HL-60 (cell line): ENCODE measurements around the gene CTIF.

Source experiments
- DNase-seq, 2 experiments: peaks; one replicate each; pipeline ENCODE4 v3.0.0-alpha.2; 2010 to 2020; ENCODE audit warnings: low read depth in 1 of 2, low spot score in 1 of 2
- H3K27ac ChIP-seq: fragments of 250-450 bp; sonication (Bioruptor Pico); replicated peaks from 2 replicates; pipeline ENCODE4 v1.5.1; 2020; ENCODE audit warnings: mild to moderate bottlenecking, moderate library complexity
- H3K27me3 ChIP-seq: fragments of 250-450 bp; sonication (Bioruptor Pico); 2 replicates; pipeline ENCODE4 v1.5.1; 2021; ENCODE audit warnings: mild to moderate bottlenecking, moderate library complexity; ENCODE audit not compliant: insufficient read depth, poor library complexity, severe bottlenecking
- H3K4me3 ChIP-seq: replicated peaks from 2 replicates; pipeline ENCODE4 v1.5.1; 2011; ENCODE audit warnings: mild to moderate bottlenecking, control low read depth, low read length; ENCODE audit not compliant: insufficient read depth
- CTCF ChIP-seq: IDR thresholded peaks from one replicate; pipeline ENCODE4 v1.5.1; 2011; ENCODE audit warnings: low read length, control low read depth, inconsistent platforms; ENCODE audit not compliant: insufficient read depth
- GABPA ChIP-seq: IDR thresholded peaks from 2 replicates; pipeline ENCODE4 v1.6.1; 2012; ENCODE audit warnings: low read depth
- POLR2AphosphoS5 ChIP-seq: IDR thresholded peaks from 2 replicates; pipeline ENCODE4 v1.6.1; 2012; ENCODE audit warnings: low read depth
- REST ChIP-seq: IDR thresholded peaks from 2 replicates; pipeline ENCODE4 v1.6.1; 2012; ENCODE audit warnings: low read depth; ENCODE audit not compliant: insufficient replicate concordance
- SPI1 ChIP-seq: IDR thresholded peaks from 2 replicates; pipeline ENCODE4 v1.6.1; 2012; ENCODE audit warnings: low read depth, mild to moderate bottlenecking, borderline replicate concordance

Gene CTIF

GRCh38 chr18:48663931-48664847 is 125.4 kb downstream of the CTIF start:
- TF ChIP-seq CTCF (peak; percentile 95), REST (no peak), SPI1 (no peak), GABPA (no peak), POLR2AphosphoS5 (no peak)
- H3K27ac ChIP-seq, result no peak overlapping the region
- H3K27me3 ChIP-seq, result no peaks in the 10 kb centered on the region
- peak; percentile 35 to 63 for DNase-seq
- H3K4me3 ChIP-seq, result no peak overlapping the region

GRCh38 chr18:48665654-48666053 is 126.8 kb downstream of the CTIF start:
- Histone ChIP-seq H3K27ac (no peak overlapping the region), H3K27me3 (no peaks in the 10 kb centered on the region), H3K4me3 (no peak overlapping the region)
- TF ChIP-seq POLR2AphosphoS5 (no peak), SPI1 (no peak), REST (no peak), GABPA (no peak), CTCF (no peak)
- no peak for DNase-seq

- TF ChIP-seq GABPA, result no peak
- TF ChIP-seq REST, result no peak
- TF ChIP-seq SPI1, result no peak
- TF ChIP-seq CTCF, result no peak
- TF ChIP-seq POLR2AphosphoS5, result no peak
Measured at GRCh38 chr18:48666613-48667012, 127.8 kb downstream of the CTIF start.

More at GRCh38 chr18:48666613-48667012, 127.8 kb downstream of the CTIF start:
- Histone ChIP-seq H3K27ac (no peak overlapping the region), H3K27me3 (no peaks in the 10 kb centered on the region), H3K4me3 (no peak overlapping the region)
- DNase-seq, result no peak
